HG02571 (cell line): ENCODE data around the gene PREP.
A peak's percentile ranks its signal among the peaks of the same experiment; 100 is the strongest.
"Not testable (repeated sequence)": the region's sequence is repeated elsewhere in the genome, so short reads cannot be mapped to it uniquely, and the experiment has no call there.

Experiments
- ATAC-seq: cut with Tn5 transposase; IDR thresholded peaks from one replicate; pipeline ENCODE4 v1.9.1; 2021; ENCODE audit warnings: mild to moderate bottlenecking, moderate library complexity; ENCODE audit not compliant: unreplicated experiment

The PREP gene

GRCh38 chr6:105402939-105403935 lies at the start of gene PREP:
PREP (minus strand) TSS chr6:105403082; CDS start chr6:105402891, 191 bp downstream.
- peak; percentile 94 for ATAC-seq

DNA sequence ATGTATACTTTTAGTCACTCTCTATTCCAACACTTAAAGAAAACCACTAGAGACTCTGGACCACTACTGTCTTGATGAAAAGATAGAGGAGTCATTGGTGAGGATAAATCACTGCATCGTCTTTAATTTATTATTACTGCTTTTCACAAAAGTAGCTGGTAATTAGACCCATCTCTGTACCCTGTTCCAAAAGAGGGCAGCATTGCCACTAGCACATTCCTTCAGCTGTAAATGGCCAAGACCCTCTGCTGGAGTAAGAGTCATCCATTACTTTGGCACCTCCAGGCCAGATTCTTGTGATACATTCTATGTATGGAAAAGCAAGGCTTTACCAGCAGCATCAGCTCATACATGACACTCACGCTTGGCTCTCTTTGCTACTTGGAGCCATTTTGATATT lies 49.5 kb upstream of the PREP start:
- no peak for ATAC-seq

GRCh38 chr6:105449756-105450390 lies 47.0 kb upstream of the PREP start:
- ATAC-seq: no peak

DNA sequence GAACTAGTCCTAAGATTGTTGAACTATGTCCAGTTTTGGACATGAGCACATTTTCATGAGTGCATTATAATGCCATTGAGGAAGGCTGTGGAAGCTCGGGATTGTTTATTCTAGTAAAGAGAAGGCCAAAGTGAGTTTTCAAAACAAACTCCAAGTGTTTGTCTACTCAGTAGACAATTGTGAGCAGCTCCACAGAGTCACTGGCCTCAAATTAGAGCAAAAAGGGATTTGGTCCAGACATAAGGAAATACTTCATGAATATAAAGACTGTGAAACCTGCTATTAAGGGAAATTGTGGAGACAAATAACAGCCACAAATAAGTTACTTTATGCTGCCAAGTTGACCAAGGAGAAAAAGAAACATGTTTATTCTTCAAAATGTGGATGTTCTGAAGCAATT lies 42.6 kb upstream of the PREP start:
- ATAC-seq: no peak

- no peak for ATAC-seq
Measured at GRCh38 chr6:105443941-105444340, 41.1 kb upstream of the PREP start.

DNA sequence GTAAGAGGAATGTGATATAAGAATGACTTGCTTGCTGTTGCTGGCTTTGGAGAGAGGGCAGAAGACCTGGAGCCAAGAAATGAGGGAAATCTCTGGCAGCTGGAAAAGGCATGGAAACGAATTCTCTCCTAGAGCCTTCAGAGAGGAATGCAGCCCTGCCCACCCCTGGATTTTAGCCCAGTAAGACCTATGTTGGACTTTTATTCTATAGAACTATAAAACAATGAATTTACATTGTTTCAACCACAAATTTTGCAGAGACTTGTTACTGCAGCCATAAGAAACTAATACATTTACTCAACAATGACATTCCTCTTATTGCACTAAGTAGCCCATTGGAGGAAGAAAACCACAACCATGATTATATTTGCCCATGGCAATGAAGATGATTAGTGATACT lies 39.5 kb upstream of the PREP start:
- ATAC-seq: no peak

GRCh38 chr6:105437236-105437635 lies 34.4 kb upstream of the PREP start:
- ATAC-seq: no peak

- no peak for ATAC-seq
Measured at GRCh38 chr6:105433723-105434122, 30.8 kb upstream of the PREP start.

DNA sequence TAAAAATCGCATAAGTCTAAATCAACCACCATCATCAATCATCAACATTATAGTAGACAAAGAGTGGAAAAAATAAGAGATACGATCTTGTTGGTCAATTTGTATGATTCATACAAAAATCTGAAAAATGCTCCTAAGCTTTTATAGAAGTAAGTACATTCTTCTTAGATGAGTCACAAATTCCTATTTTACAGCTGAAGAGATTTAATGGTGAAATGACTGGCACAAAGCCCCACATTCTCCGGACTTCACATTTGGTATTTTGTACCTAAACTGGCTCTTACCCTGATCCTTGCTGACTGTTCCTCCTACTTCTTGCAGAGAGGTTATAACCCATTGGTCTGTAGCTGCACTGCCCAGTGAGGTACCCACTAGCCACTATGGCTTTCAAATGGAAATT lies 29.9 kb upstream of the PREP start:
- ATAC-seq: no peak

- ATAC-seq: no peak
Measured at GRCh38 chr6:105431226-105431625, 28.3 kb upstream of the PREP start.

GRCh38 chr6:105430685-105431084 lies 27.8 kb upstream of the PREP start:
- no peak for ATAC-seq

DNA sequence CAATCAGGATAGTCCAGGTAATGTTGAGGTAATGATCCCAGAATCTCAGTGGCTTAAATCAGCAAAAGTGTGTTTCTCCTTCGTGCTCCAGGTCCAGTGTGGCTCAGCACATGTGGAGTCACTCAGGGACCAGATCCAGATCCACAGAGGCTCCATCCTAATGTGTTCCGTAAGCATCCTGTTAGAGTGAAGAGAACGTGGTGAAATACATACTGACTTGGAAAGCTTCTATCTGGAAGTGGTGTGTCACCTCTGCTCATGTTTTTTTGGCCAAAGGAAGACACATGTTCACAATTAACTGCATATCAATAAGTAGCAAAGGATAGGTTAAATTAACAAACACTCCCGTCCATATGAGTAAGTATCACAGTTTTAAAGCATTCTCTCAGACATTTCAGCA lies 26.8 kb upstream of the PREP start:
- no peak for ATAC-seq

DNA sequence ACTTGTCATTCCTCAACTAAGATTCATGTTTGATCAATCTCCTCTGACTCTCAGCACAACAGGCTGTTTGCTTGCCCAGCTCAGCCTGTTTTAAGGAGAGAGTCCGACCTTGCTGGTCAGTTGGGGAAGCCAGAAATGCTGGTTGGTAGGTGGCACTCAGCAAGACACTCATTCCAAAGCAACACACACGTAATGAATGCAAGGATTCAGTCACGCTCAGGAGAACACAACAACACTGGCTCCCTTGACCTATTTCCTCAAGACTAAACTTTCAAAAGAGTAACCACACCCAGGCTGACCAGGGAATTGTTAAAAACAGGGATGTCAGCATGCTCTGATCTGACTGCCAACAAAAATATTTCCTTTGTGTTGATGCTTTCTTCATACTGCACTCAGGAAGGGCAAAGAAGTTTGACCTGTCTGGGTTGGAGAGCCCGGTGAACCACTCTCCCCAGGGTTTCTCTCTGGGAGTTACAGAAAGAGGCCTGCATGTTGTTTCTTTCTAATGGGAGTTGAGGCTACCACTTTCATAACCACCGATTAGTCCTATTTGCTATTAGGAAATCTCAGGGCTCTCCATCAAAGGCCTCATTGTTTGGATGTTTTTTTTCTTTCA lies 25.6 kb upstream of the PREP start:
- no peak for ATAC-seq

- ATAC-seq: no peak
Measured at GRCh38 chr6:105424175-105424783, 21.4 kb upstream of the PREP start.

- ATAC-seq: not testable (repeated sequence)
Measured at GRCh38 chr6:105416971-105417370, 14.1 kb upstream of the PREP start.

DNA sequence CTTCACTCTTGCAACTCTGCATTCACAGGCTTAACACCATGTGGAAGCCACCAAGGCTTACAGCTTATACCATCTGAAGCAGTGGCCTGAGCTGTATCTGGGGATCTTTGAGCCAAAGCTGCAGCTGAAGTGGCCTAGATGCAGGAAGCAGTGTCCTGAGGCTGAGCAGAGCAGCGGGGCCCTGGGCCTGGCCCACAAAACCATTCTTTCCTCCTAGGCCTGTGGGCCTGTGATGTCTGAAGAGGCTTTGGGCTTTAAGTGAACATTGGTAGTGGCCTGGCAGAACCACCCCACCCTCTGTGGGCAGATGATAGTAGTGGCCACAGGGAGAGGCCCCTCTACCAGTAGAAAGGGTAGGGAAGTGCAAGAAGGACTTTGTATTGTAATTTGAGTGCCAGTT lies 6.9 kb upstream of the PREP start:
- ATAC-seq: no peak

DNA sequence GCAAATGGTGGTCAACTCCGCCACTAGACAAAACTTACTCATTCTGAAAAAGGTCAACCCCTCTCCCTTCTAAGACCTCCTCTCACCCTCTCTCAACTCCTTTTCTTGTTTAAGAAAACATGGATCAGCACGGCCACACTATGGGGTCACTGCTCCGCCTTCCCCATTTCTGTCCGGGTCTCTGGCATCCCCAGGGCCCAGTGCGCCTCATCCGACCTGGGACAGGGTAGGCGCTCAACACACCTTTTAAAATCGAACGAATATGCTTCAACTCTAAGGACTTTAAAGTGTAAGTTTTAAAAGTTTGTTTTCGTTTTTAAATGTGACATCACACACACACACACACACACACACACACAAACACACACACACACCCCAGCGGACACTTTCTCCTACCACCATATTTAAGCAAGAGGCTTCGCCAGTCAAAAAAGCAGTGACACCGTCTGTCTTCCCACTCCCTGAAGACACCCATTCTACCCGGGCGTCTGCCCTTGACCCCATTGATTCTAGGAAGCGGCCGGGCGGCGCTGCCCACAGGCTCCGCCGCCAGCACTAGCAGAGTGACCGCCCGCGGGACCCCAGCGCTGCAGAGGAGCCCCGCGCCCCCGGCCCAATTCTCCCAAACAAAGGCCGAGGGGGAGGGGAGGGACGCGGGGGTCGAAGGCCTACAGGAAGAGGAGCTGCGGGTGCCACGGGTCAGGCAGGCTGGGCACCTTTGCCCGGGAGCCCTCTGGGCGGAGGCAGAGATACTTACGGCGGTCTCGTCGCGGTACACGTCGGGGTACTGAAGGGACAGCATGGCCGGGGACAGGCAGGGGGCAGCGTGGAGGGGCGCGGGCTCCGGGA lies 568 bp downstream of the PREP start:
- ATAC-seq: peak; percentile 42

GRCh38 chr6:105401247-105402089 lies 1.4 kb downstream of the PREP start:
- ATAC-seq: no peak

DNA sequence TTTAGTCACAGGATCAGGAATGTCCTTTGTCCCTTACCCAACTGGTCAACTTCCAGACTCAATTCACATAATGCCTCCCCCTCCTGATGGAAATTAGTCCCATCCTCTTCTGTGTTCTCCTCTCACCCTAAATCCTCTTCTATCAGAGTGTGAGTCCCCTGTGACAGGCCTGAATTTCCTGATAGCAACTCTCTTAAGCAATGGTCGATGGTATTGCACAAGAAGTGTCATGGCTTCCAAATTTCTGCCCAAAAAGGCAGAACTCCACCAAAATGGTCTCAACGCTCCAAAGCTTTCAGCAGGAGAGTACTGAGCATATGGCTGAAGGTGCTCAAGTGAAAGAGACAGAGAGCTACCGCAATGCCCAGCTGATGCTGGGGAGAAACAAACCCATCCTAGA lies 2.4 kb downstream of the PREP start:
- no peak for ATAC-seq
